ENCODE results near the gene ASF1B.

DNA sequence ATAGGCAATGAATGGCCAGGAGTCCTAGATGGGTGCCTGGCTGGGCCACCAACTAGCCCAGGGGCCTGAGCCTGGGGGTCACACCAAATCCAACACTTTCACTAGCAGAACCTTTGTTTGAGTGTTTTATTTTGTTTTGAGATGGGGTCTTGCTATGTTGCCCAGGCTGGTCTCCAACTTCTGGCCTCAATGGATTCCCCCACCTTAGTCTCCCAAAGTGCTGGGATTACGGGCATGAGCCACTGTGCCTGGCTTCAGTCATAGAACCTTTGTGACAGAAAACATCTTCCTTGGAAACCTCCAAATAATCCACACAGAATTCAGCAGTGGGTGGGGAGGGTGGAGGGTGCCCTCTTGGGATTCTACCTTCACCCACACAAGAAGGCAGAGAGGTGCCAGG is 24.9 kb downstream of the ASF1B start:
- TF ChIP-seq EZH2phosphoT487 (conservative IDR thresholded peaks at IDR 0.05; ENCODE audit: low read length), result no peak
- TF ChIP-seq, protein P1, sequence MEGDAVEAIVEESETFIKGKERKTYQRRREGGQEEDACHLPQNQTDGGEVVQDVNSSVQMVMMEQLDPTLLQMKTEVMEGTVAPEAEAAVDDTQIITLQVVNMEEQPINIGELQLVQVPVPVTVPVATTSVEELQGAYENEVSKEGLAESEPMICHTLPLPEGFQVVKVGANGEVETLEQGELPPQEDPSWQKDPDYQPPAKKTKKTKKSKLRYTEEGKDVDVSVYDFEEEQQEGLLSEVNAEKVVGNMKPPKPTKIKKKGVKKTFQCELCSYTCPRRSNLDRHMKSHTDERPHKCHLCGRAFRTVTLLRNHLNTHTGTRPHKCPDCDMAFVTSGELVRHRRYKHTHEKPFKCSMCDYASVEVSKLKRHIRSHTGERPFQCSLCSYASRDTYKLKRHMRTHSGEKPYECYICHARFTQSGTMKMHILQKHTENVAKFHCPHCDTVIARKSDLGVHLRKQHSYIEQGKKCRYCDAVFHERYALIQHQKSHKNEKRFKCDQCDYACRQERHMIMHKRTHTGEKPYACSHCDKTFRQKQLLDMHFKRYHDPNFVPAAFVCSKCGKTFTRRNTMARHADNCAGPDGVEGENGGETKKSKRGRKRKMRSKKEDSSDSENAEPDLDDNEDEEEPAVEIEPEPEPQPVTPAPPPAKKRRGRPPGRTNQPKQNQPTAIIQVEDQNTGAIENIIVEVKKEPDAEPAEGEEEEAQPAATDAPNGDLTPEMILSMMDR (IDR thresholded peaks at IDR 0.05; ENCODE audit: insufficient read depth, low read length, poor library complexity, severe bottlenecking), result no peak
